K562 (cell line): ENCODE data around the gene EXOC7. TPM values are rescaled to one million over a fixed set of nuclear protein-coding genes. Genes with fewer than 3 reads are reported as not detected.
"Not testable (repeated sequence)": the region's sequence is repeated elsewhere in the genome, so short reads cannot be mapped to it uniquely, and the experiment has no call there.

Source experiments
- ATAC-seq: fragments of 200-7000 bp; cut with Tn5 transposase; 3 replicates; pipeline ENCODE4 v1.9.1; 2020; ENCODE audit warnings: moderate library complexity
- BruUV-seq: library from RNA; stranded (reverse); fragments of 400-500 nt; replicated peaks from 2 replicates; lab custom pipeline; 2021; lab: Mats Ljungman, UMichigan
- CTCF ChIA-PET: fragments of 300-600 bp; formaldehyde crosslinking; extraction: SDS; loops from one replicate; lab custom pipeline; 2021; ENCODE audit warnings: low intra/inter-chr PET ratio; lab: Yijun Ruan, JAX
- POLR2A ChIA-PET: fragments of 300-600, 350-650 bp; sonication (Branson Sonifier 250); formaldehyde crosslinking; extraction: SDS; loops from one replicate; lab custom pipeline; 2021; ENCODE audit warnings: antibody characterized with exemption, inconsistent platforms; lab: Yijun Ruan, JAX
- DNase-seq, 4 experiments: peaks; one replicate each; pipeline versions ENCODE4 v3.0.0 to v3.0.0-alpha.2; 2011 to 2018; ENCODE audit warnings: low spot score in 3 of 4, mixed read lengths in 3 of 4; ENCODE audit errors: extremely low read depth in 1 of 4
- FAIRE-seq: peaks from 2 replicates; lab custom pipeline; 2011; peaks lifted over from hg19 to GRCh38; lab: Jason Lieb, UNC
- H2AFZ ChIP-seq: 2 replicates; pipeline ENCODE4 v1.6.0; 2011; ENCODE audit warnings: low read depth, low read length, control low read depth, inconsistent platforms
- H3K27ac ChIP-seq: fragments of 200-600 bp; 3 replicates; pipeline ENCODE4 v1.8.0; 2011; ENCODE audit warnings: low read depth, mild to moderate bottlenecking, control low read depth, inconsistent platforms, low read length, moderate library complexity, mixed read lengths; ENCODE audit errors: extremely low read depth
- H3K27me3 ChIP-seq, 2 experiments: fragments of 300-600 bp in 1 of 2; 2 replicates in 1 of 2; 3 replicates in 1 of 2; pipeline versions ENCODE4 v1.6.0 to v1.8.0; 2011; ENCODE audit warnings: inconsistent platforms in 2 of 2, low read length in 2 of 2, mild to moderate bottlenecking in 1 of 2, mixed read lengths in 1 of 2, moderate library complexity in 1 of 2; ENCODE audit not compliant: control insufficient read depth in 2 of 2, insufficient read depth in 2 of 2
- H3K36me3 ChIP-seq: fragments of 300-600 bp; 3 replicates; pipeline ENCODE4 v1.8.0; 2011; ENCODE audit warnings: mild to moderate bottlenecking, low read length, inconsistent platforms; ENCODE audit not compliant: control insufficient read depth, insufficient read depth
- H3K4me1 ChIP-seq, 2 experiments: fragments of 200-600 bp in 1 of 2; replicated peaks in 1 of 2; 2 replicates in 1 of 2; 3 replicates in 1 of 2; pipeline versions ENCODE4 v1.5.1 to v1.8.0; 2011; ENCODE audit warnings: inconsistent platforms in 2 of 2, low read length in 2 of 2, mild to moderate bottlenecking in 1 of 2, mixed read lengths in 1 of 2, moderate library complexity in 1 of 2; ENCODE audit not compliant: control insufficient read depth in 2 of 2, insufficient read depth in 2 of 2
- H3K4me2 ChIP-seq: 2 replicates; pipeline ENCODE4 v1.6.1; 2011; ENCODE audit warnings: low read length, control low read depth, inconsistent platforms, mixed read lengths; ENCODE audit not compliant: insufficient read depth
- H3K4me3 ChIP-seq: fragments of 200-600 bp; sonication (generic), shearing (Covaris generic); 2 replicates; pipeline ENCODE4 v1.5.1; 2016; ENCODE audit warnings: control low read depth, inconsistent platforms
- H3K79me2 ChIP-seq: fragments of 200-600 bp; 3 replicates; pipeline ENCODE4 v1.8.0; 2011; ENCODE audit warnings: low read length, inconsistent platforms; ENCODE audit not compliant: control insufficient read depth, insufficient read depth
- H3K9ac ChIP-seq, 2 experiments: 2 replicates each; pipeline versions ENCODE4 v1.6.0 to v1.6.1; 2011; ENCODE audit warnings: low read depth in 2 of 2, low read length in 2 of 2, control low read depth in 1 of 2, inconsistent platforms in 1 of 2, mild to moderate bottlenecking in 1 of 2, mixed read lengths in 1 of 2; ENCODE audit not compliant: insufficient read depth in 1 of 2
- H3K9me1 ChIP-seq: one replicate; pipeline ENCODE4 v1.6.0; 2011; ENCODE audit warnings: inconsistent platforms, mild to moderate bottlenecking, low read length, moderate library complexity; ENCODE audit not compliant: control insufficient read depth, insufficient read depth
- H3K9me3 ChIP-seq: replicated peaks from 2 replicates; pipeline ENCODE4 v1.5.1; 2011; ENCODE audit warnings: low read depth, low read length, inconsistent platforms; ENCODE audit not compliant: control insufficient read depth, insufficient read depth
- H4K20me1 ChIP-seq: replicated peaks from 2 replicates; pipeline ENCODE4 v1.6.1; 2011; ENCODE audit warnings: low read length, inconsistent platforms, mixed read lengths; ENCODE audit not compliant: control insufficient read depth, insufficient read depth
- CEBPB ChIP-seq: fragments of 450-650 bp; IDR thresholded peaks from 2 replicates; pipeline ENCODE4 v1.6.1; 2016; ENCODE audit warnings: missing genetic modification characterization, missing compliant biosample characterization
- HNRNPK ChIP-seq: fragments of 200-400 bp; formaldehyde crosslinking; IDR thresholded peaks from one replicate; pipeline ENCODE4 v1.6.1; 2018; ENCODE audit warnings: mild to moderate bottlenecking, low read depth, low read length; ENCODE audit not compliant: poor library complexity, severe bottlenecking
- WGBS: fragments of 100-300 bp; shearing (Covaris generic); methylation state at CpG from one replicate; pipeline ENCODE4 v1.1.6; 2016; ENCODE audit warnings: low coverage, mixed read lengths; ENCODE audit not compliant: insufficient coverage; ENCODE audit errors: missing lambda C conversion rate; 5-methylcytosine and 5-hydroxymethylcytosine counted together
- in situ Hi-C: fragments of 300-500 bp; cut with MboI; formaldehyde crosslinking; loops from 4 replicates; pipeline ENCODE4 v1.15.0; 2018; ENCODE audit warnings: inconsistent platforms, mixed read lengths
- intact Hi-C: fragments of 100-400 bp; cut with micrococcal nuclease; formaldehyde crosslinking; loops from 2 replicates; pipeline ENCODE4 v1.14.2; 2022
- polyA plus RNA-seq, 8 experiments: library from polyadenylated mRNA; depleted of rRNA in 4 of 8; stranded (reverse) in 5 of 8; unstranded in 3 of 8; fragments of >200 nt; fragmentation: Nextera tagmentation in 2 of 8; fragmentation: Illumina TruSeq in 1 of 8; extraction: Ambion mirVana in 2 of 8; extraction: Trizol in 1 of 8; gene quantifications; 2 replicates each; pipeline versions ENCODE4 v1.2.1 to v1.2.3, GENCODE V29; 2011 to 2014; ENCODE audit warnings: inconsistent platforms in 1 of 8, missing spikeins in 1 of 8
- total RNA-seq, 7 experiments: library from RNA; depleted of rRNA in 6 of 7; stranded (reverse); fragments of >200 nt in 6 of 7; fragmentation: Illumina TruSeq in 2 of 7; extraction: Trizol in 2 of 7; gene quantifications; 2 replicates each; pipeline versions ENCODE4 v1.2.1 to v1.2.3, GENCODE V29; 2011 to 2021; ENCODE audit warnings: low replicate concordance in 1 of 7
- TF ChIP-seq, protein P1 (sequence below): sonication (generic); formaldehyde crosslinking; IDR thresholded peaks from 2 replicates; pipeline ENCODE4 v1.8.0; 2022; ENCODE audit warnings: mild to moderate bottlenecking, missing genetic modification reagents

Gene EXOC7
- total and polyA plus RNA-seq, 9 of the 15 experiments (the other 6 are each of a cell fraction or from before 2014, with no cell fraction given): 18.6 to 57.0 (median 35.0) TPM

GRCh38 chr17:76078860-76079534 lies 24.6 kb downstream of the EXOC7 start, which contains the start of gene ZACN (continued):
- TF ChIP-seq, protein P1, sequence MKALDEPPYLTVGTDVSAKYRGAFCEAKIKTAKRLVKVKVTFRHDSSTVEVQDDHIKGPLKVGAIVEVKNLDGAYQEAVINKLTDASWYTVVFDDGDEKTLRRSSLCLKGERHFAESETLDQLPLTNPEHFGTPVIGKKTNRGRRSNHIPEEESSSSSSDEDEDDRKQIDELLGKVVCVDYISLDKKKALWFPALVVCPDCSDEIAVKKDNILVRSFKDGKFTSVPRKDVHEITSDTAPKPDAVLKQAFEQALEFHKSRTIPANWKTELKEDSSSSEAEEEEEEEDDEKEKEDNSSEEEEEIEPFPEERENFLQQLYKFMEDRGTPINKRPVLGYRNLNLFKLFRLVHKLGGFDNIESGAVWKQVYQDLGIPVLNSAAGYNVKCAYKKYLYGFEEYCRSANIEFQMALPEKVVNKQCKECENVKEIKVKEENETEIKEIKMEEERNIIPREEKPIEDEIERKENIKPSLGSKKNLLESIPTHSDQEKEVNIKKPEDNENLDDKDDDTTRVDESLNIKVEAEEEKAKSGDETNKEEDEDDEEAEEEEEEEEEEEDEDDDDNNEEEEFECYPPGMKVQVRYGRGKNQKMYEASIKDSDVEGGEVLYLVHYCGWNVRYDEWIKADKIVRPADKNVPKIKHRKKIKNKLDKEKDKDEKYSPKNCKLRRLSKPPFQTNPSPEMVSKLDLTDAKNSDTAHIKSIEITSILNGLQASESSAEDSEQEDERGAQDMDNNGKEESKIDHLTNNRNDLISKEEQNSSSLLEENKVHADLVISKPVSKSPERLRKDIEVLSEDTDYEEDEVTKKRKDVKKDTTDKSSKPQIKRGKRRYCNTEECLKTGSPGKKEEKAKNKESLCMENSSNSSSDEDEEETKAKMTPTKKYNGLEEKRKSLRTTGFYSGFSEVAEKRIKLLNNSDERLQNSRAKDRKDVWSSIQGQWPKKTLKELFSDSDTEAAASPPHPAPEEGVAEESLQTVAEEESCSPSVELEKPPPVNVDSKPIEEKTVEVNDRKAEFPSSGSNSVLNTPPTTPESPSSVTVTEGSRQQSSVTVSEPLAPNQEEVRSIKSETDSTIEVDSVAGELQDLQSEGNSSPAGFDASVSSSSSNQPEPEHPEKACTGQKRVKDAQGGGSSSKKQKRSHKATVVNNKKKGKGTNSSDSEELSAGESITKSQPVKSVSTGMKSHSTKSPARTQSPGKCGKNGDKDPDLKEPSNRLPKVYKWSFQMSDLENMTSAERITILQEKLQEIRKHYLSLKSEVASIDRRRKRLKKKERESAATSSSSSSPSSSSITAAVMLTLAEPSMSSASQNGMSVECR (CRISPR knock-in tag): peak; percentile 45; the same call in 1 of the 2 replicates
- TF ChIP-seq HNRNPK: no peak

DNA sequence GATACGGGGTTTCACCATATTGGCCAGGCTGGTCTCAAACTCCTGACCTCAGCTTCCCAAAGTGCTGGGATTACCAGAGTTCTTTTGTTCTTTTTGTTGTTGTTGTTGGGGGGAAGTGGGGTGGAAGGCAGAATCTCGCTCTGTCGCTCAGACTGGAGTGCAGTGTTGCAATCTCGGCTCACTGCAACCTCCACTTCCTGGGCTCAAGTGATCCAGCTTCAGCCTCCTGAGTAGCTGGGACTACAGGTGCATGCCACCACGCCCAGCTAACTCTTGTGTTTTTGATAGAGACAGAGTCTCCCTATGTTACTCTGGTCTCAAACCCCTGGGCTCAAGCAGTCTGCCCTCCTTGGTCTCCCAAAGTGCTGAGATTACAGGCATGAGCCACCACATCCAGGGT lies 25.2 kb downstream of the EXOC7 start:
- Histone ChIP-seq H3K27me3 (peaks cover 18 to 44% of the 10 kb centered on the region in 2 experiments; a peak in 4 of 5 replicates), H3K4me1 (peaks cover 0 to 62% of the 10 kb centered on the region in 2 experiments; a peak in 2 of 5 replicates)
- H3K4me3 ChIP-seq, H3K9ac ChIP-seq, H2AFZ ChIP-seq, H3K79me2 ChIP-seq, BruUV-seq, H3K36me3 ChIP-seq, H4K20me1 ChIP-seq, H3K4me2 ChIP-seq, H3K27ac ChIP-seq, H3K9me1 ChIP-seq, CTCF ChIA-PET, H3K9me3 ChIP-seq, DNase-seq, ATAC-seq, in situ Hi-C loops, intact Hi-C loops: not testable (repeated sequence)
- POLR2A ChIA-PET: interaction anchor here (0.8 to 1.5 kb wide), 3 partner anchors 8 to 22 kb away, joined by 3 to 4 read pairs (median 4); no protein-coding TSS in a partner anchor
- WGBS: 12% methylated on average over 5 of the region's 5 CpGs
- FAIRE-seq: peak; percentile 11
- TF ChIP-seq CEBPB: peak; percentile 53; the same call in 1 of the 2 replicates
- TF ChIP-seq, all 486 proteins: peak for 1; not testable (repeated sequence) for 485
